Colonic mucosa (tissue), 4 donors: ENCODE data around the gene EPGN. TPM values are rescaled to one million over a fixed set of nuclear protein-coding genes. Genes with fewer than 3 reads are reported as not detected.

Experiments used
- DNase-seq: peaks from one replicate; pipeline ENCODE4 v3.0.0-alpha.2; 2020
- H3K27ac ChIP-seq: fragments of 200-600 bp; one replicate; pipeline ENCODE4 v1.8.0; 2021
- H3K27me3 ChIP-seq: fragments of 200-600 bp; one replicate; pipeline ENCODE4 v1.8.0; 2021
- H3K36me3 ChIP-seq: fragments of 200-600 bp; one replicate; pipeline ENCODE4 v1.8.0; 2021
- H3K4me1 ChIP-seq: fragments of 200-600 bp; one replicate; pipeline ENCODE4 v1.8.0; 2021; ENCODE audit warnings: mild to moderate bottlenecking
- H3K4me3 ChIP-seq: fragments of 200-600 bp; one replicate; pipeline ENCODE4 v1.8.0; 2021
- H3K9ac ChIP-seq, 2 donors: one replicate each; pipeline ENCODE4 v1.7.0; 2013; ENCODE audit warnings: control low read depth in 2 of 2, low read depth in 2 of 2, low read length in 2 of 2
- H3K9me3 ChIP-seq: fragments of 200-600 bp; one replicate; pipeline ENCODE4 v1.8.0; 2021
- intact Hi-C: fragments of 100-400 bp; cut with DNase I; formaldehyde crosslinking; loops from one replicate; pipeline ENCODE4 v1.14.1; 2022
- total RNA-seq, 2 donors: library from RNA; stranded (reverse); fragmentation: NEBNext Ultra II Directional in 1 of 2; extraction: Animal tissue kit (Norgen Biotek cat#: 25700) in 1 of 2; gene quantifications; one replicate each; pipeline ENCODE4 v1.2.1, GENCODE V29; 2021
- TF ChIP-seq, protein P1 (sequence below): fragments of 200-600 bp; IDR thresholded peaks from one replicate; pipeline ENCODE4 v1.8.0; 2022; ENCODE audit warnings: antibody characterized with exemption, mild to moderate bottlenecking
- donor health status: healthy.
- donor health status: DM: no; HTN: no; CAD: no.
- donor health status: DM: no; HTN: no; CAD: no.

EPGN gene
- total RNA-seq, 2 donors from 2014 or later = not detected

DNA sequence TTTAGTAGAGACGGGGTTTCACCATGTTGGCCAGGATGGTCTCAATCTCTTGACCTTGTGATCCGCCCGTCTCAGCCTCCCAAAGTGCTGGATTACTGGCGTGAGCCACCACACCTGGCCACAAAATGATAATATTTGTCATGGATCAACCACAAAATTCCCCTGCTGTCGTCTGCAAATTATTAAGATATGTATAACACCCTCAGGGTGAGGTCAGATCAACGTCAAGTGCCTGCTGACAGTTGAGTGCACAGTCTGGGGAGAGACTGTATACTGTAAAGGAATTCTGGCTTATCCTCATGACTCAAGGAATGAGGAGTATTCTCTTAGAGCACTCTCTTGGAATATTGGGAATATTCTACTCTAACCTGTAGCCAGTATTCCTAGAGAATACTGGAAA lies 11.2 kb downstream of the EPGN start:
- H3K36me3 ChIP-seq = no peaks in the 10 kb centered on the region
- H3K9me3 ChIP-seq = no peaks in the 10 kb centered on the region
- no peak overlapping the region for H3K4me3 ChIP-seq
- TF ChIP-seq, protein P1, sequence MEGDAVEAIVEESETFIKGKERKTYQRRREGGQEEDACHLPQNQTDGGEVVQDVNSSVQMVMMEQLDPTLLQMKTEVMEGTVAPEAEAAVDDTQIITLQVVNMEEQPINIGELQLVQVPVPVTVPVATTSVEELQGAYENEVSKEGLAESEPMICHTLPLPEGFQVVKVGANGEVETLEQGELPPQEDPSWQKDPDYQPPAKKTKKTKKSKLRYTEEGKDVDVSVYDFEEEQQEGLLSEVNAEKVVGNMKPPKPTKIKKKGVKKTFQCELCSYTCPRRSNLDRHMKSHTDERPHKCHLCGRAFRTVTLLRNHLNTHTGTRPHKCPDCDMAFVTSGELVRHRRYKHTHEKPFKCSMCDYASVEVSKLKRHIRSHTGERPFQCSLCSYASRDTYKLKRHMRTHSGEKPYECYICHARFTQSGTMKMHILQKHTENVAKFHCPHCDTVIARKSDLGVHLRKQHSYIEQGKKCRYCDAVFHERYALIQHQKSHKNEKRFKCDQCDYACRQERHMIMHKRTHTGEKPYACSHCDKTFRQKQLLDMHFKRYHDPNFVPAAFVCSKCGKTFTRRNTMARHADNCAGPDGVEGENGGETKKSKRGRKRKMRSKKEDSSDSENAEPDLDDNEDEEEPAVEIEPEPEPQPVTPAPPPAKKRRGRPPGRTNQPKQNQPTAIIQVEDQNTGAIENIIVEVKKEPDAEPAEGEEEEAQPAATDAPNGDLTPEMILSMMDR = no peak
- no peak overlapping the region for H3K9ac ChIP-seq
- H3K27me3 ChIP-seq = no peaks in the 10 kb centered on the region
- DNase-seq = no peak
- intact Hi-C loops = no loop called here
- peaks cover 3% of the 10 kb centered on the region for H3K4me1 ChIP-seq
- no peak overlapping the region for H3K27ac ChIP-seq

DNA sequence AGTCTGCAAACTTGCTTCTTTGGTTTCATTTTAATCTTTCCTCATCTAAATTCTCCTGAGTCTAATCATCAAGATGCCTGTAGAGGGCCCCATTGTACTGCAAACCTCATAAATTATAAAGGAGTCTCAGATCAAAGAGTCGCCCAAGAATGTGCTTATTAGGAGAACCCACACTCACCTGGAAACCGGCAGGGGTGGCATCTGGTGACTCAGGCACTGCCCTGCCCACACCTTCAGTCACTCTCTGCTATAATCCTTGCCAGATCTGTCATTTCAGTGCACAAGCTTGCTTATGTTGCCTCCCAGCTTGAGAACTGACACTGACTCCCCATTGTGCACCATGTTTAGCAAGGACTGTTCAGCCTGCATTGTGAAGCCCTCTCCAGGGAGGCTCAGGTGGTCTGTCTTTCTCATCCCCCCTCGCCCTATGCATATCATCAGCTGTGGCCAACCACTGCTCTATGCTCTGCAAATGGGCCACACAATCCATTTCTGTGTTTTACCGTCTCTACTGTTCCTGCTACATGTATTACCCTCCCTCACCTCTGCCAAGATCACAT lies 12.4 kb downstream of the EPGN start:
- Histone ChIP-seq H3K36me3 (no peaks in the 10 kb centered on the region), H3K27me3 (no peaks in the 10 kb centered on the region), H3K4me3 (no peak overlapping the region), H3K4me1 (peaks cover 3% of the 10 kb centered on the region), H3K27ac (no peak overlapping the region), H3K9ac (no peak overlapping the region), H3K9me3 (no peaks in the 10 kb centered on the region)
- TF ChIP-seq, protein P1 = peak; percentile 50
- intact Hi-C loops = loop anchor here (5.0 kb wide), 1 partner anchor 352 kb away; no protein-coding TSS in a partner anchor
- peak; percentile 50 for DNase-seq

- no peak overlapping the region for H3K4me3 ChIP-seq
- H3K9ac ChIP-seq = no peak overlapping the region
- H3K27ac ChIP-seq = no peak overlapping the region
- no peak for DNase-seq
- H3K27me3 ChIP-seq = no peaks in the 10 kb centered on the region
- no peaks in the 10 kb centered on the region for H3K36me3 ChIP-seq
- intact Hi-C loops = loop anchor here (5.0 kb wide), 1 partner anchor 350 kb away; no protein-coding TSS in a partner anchor
- TF ChIP-seq, protein P1 = no peak
- H3K4me1 ChIP-seq = peaks cover 3% of the 10 kb centered on the region
- no peaks in the 10 kb centered on the region for H3K9me3 ChIP-seq
These were observed 14.0 kb downstream of the EPGN start for GRCh38 chr4:74322301-74322700.

DNA sequence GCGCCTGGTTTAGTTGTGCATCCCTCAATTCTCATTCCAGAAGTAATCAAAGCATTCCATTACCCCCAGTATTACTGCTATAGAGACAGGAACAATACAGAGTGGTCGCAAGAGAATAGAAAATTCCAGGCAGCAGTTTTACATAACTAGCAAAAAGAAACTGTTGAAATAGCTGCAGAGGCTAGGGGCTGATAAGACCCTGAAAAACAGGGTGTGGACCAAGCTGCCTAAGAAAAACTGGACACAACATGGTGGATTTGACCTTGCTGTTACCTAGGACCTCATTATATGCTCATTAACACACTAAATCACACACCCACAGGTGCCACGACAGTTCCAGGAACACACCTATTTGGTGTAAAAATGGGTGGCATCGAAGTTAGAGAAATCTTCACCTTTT lies 15.4 kb downstream of the EPGN start:
- H3K4me3 ChIP-seq = no peak overlapping the region
- DNase-seq = no peak
- peaks cover 3% of the 10 kb centered on the region for H3K4me1 ChIP-seq
- intact Hi-C loops = loop anchor here (5.0 kb wide), 1 partner anchor 349 kb away; no protein-coding TSS in a partner anchor
- H3K9me3 ChIP-seq = no peaks in the 10 kb centered on the region
- no peak overlapping the region for H3K27ac ChIP-seq
- H3K27me3 ChIP-seq = no peaks in the 10 kb centered on the region
- TF ChIP-seq, protein P1 = no peak
- no peaks in the 10 kb centered on the region for H3K36me3 ChIP-seq
- H3K9ac ChIP-seq = no peak overlapping the region

DNA sequence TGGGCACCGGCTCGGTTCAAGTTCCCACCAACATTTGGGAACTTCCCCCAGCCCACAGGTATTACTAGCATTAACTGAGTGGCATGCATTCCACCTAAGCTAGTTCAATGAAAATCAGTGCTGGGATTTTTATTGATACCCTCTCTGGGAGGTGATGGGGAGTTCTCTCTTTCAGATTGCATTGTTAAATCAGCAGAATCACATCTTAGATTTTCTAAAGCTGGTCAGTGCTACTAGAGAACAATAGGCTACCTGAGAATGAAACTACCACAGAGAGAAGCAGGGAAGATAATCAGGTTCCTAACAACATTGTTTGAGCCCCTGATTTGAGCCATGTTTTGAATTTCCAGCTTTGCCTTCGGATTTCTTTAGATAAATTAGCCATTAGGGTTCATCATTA lies 16.0 kb downstream of the EPGN start:
- no peak overlapping the region for H3K4me3 ChIP-seq
- TF ChIP-seq, protein P1 = no peak
- no peaks in the 10 kb centered on the region for H3K9me3 ChIP-seq
- intact Hi-C loops = loop anchor here (5.0 kb wide), 1 partner anchor 348 kb away; no protein-coding TSS in a partner anchor
- H3K36me3 ChIP-seq = no peaks in the 10 kb centered on the region
- DNase-seq = no peak
- H3K27me3 ChIP-seq = no peaks in the 10 kb centered on the region
- H3K4me1 ChIP-seq = peaks cover 3% of the 10 kb centered on the region
- H3K27ac ChIP-seq = no peak overlapping the region
- H3K9ac ChIP-seq = no peak overlapping the region
